ENCODE results near the gene NTM. TPM values are rescaled to one million over a fixed set of nuclear protein-coding genes. Genes with fewer than 3 reads are reported as not detected.

Gene NTM
- total RNA-seq, 2 donors from 2014 or later: 0.26 to 3.6 TPM

- no peak for ATAC-seq
- Histone ChIP-seq H3K4me1 (no peaks in the 10 kb centered on the region), H3K36me3 (replicated peaks in 1 of 2; ENCODE audit: insufficient read depth in 1 of 2, low read depth in 2 of 2) (no peaks in the 10 kb centered on the region), H3K27ac (no peak overlapping the region), H3K27me3 (no peaks in the 10 kb centered on the region), H3K9me3 (no peaks in the 10 kb centered on the region), H3K4me3 (no peak overlapping the region)
- no peak for DNase-seq
- WGBS, 2 donors: 39 to 63% methylated on average over 3 of the region's 3 CpGs
- intact Hi-C loops (cut with DNase I): no loop called here
- TF ChIP-seq POLR2A (IDR thresholded peaks at IDR 0.05) (no peak), CTCF (IDR thresholded peaks at IDR 0.05) (no peak)
Measured at GRCh38 chr11:131787119-131787518, 416.7 kb downstream of the NTM start.

- intact Hi-C loops (cut with DNase I): no loop called here
- DNase-seq (no peak), ATAC-seq (no peak)
- H3K9me3 ChIP-seq: no peaks in the 10 kb centered on the region
- H3K4me1 ChIP-seq: no peaks in the 10 kb centered on the region
- no peak overlapping the region for H3K27ac ChIP-seq
- 49% methylated on average over 1 of the region's 1 CpG for WGBS, 2 donors
- H3K36me3 ChIP-seq (replicated peaks in 1 of 2; ENCODE audit: insufficient read depth in 1 of 2, low read depth in 2 of 2): no peaks in the 10 kb centered on the region
- no peaks in the 10 kb centered on the region for H3K27me3 ChIP-seq
- H3K4me3 ChIP-seq: no peak overlapping the region
- no peak for TF ChIP-seq POLR2A (IDR thresholded peaks at IDR 0.05)
- TF ChIP-seq CTCF (IDR thresholded peaks at IDR 0.05): no peak
Measured at GRCh38 chr11:131790586-131790985, 420.2 kb downstream of the NTM start.

- 45 to 55% methylated on average over 3 of the region's 3 CpGs for WGBS, 2 donors
Measured at GRCh38 chr11:131792243-131792642, 421.8 kb downstream of the NTM start.

GRCh38 chr11:131796089-131796488 is 425.7 kb downstream of the NTM start:
- H3K27me3 ChIP-seq: no peaks in the 10 kb centered on the region
- H3K4me3 ChIP-seq: no peak overlapping the region
- no peaks in the 10 kb centered on the region for H3K9me3 ChIP-seq
- TF ChIP-seq POLR2A (IDR thresholded peaks at IDR 0.05) (no peak), CTCF (IDR thresholded peaks at IDR 0.05) (no peak)
- no peak overlapping the region for H3K27ac ChIP-seq
- DNase-seq (no peak), ATAC-seq (no peak)
- WGBS, 2 donors: 65 to 71% methylated on average over 7 of the region's 7 CpGs
- H3K36me3 ChIP-seq (replicated peaks in 1 of 2; ENCODE audit: insufficient read depth in 1 of 2, low read depth in 2 of 2): no peaks in the 10 kb centered on the region
- intact Hi-C loops (cut with DNase I): no loop called here
- H3K4me1 ChIP-seq: no peaks in the 10 kb centered on the region

More at GRCh38 chr11:131792243-131792642, 421.8 kb downstream of the NTM start:
- Histone ChIP-seq H3K36me3 (replicated peaks in 1 of 2; ENCODE audit: insufficient read depth in 1 of 2, low read depth in 2 of 2) (no peaks in the 10 kb centered on the region), H3K4me1 (no peaks in the 10 kb centered on the region), H3K27ac (no peak overlapping the region), H3K9me3 (no peaks in the 10 kb centered on the region), H3K27me3 (no peaks in the 10 kb centered on the region), H3K4me3 (no peak overlapping the region)
- ATAC-seq (no peak), DNase-seq (no peak)
- intact Hi-C loops (cut with DNase I): no loop called here
- TF ChIP-seq POLR2A (IDR thresholded peaks at IDR 0.05) (no peak), CTCF (IDR thresholded peaks at IDR 0.05) (no peak)

- TF ChIP-seq POLR2A (IDR thresholded peaks at IDR 0.05): no peak
- TF ChIP-seq CTCF (IDR thresholded peaks at IDR 0.05): no peak
- intact Hi-C loops (cut with DNase I): no loop called here
- Histone ChIP-seq H3K4me3 (no peak overlapping the region), H3K36me3 (replicated peaks in 1 of 2; ENCODE audit: insufficient read depth in 1 of 2, low read depth in 2 of 2) (no peaks in the 10 kb centered on the region), H3K9me3 (no peaks in the 10 kb centered on the region), H3K4me1 (no peaks in the 10 kb centered on the region), H3K27ac (no peak overlapping the region), H3K27me3 (no peaks in the 10 kb centered on the region)
- no peak for DNase-seq
- 55 to 68% methylated on average over 5 of the region's 5 CpGs for WGBS, 2 donors
- no peak for ATAC-seq
Measured at GRCh38 chr11:131796541-131796940, 426.1 kb downstream of the NTM start.
